ENCODE measurements around the gene EIPR1. TPM values are rescaled to one million over a fixed set of nuclear protein-coding genes. Genes with fewer than 3 reads are reported as not detected.
A peak's percentile ranks its signal among the peaks of the same experiment; 100 is the strongest.

EIPR1 gene
- total and polyA plus RNA-seq, 2 of the 13 experiments (the other 11 are each of a cell fraction or from before 2014, with no cell fraction given) = 70.0 to 96.3 TPM

DNA sequence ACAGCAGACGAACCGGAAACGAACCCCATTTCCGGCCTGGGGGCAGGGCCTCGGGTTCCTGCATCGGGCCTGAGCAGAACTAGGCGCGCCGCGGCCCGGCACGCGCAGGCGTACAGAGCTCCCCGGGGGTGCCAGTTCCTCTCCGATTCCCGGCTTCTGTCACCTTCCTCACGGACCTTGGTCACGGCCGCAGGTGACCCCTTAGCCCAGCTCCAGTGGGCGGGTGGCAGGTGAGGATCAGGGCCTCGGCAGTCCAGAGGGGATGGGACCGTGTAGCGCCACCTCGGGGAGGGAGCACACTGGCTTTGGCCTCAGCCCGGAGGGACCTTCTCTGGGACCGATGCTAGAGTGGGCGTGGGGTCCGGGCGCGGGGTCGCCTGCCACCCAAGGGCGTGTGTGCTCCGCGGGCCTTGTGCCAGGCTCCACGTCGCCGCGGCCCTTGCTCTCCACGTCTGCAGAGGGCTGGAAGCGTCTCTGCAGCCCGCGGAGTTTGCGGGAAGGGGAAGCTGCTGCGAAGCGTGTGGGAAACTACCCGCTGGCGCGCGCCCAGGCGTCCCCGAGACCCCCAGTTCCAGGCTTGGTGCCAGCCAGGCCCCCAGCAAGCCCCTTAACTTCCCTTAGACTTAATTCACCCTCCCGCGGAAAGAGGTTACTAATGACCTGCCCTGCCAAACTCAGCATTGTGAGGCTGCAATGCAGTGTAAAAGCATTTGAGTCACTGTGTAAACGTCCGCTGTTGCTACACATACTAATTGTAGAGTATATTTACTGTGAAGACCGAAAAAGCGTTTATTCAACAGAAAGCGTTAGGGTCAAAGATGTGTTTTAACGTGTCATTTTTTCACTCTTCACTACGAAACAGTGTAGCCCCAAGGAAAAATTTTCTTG lies 2.3 kb upstream of the EIPR1 start, which contains the start of gene TRAPPC12 (continued):
- TF ChIP-seq, protein P1, sequence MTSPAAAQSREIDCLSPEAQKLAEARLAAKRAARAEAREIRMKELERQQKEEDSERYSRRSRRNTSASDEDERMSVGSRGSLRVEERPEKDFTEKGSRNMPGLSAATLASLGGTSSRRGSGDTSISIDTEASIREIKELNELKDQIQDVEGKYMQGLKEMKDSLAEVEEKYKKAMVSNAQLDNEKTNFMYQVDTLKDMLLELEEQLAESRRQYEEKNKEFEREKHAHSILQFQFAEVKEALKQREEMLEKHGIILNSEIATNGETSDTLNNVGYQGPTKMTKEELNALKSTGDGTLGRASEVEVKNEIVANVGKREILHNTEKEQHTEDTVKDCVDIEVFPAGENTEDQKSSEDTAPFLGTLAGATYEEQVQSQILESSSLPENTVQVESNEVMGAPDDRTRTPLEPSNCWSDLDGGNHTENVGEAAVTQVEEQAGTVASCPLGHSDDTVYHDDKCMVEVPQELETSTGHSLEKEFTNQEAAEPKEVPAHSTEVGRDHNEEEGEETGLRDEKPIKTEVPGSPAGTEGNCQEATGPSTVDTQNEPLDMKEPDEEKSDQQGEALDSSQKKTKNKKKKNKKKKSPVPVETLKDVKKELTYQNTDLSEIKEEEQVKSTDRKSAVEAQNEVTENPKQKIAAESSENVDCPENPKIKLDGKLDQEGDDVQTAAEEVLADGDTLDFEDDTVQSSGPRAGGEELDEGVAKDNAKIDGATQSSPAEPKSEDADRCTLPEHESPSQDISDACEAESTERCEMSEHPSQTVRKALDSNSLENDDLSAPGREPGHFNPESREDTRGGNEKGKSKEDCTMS (CRISPR knock-in tag; conservative IDR thresholded peaks at IDR 0.05) = no peak
- TF ChIP-seq HNF4G (IDR thresholded peaks at IDR 0.05; ENCODE audit: borderline replicate concordance, low read depth, low read length) (peak; percentile 70; the same call in 1 of the 2 replicates), HNF4G (CRISPR knock-in tag; IDR thresholded peaks at IDR 0.05; ENCODE audit: borderline replicate concordance, low read depth) (peak; percentile 93), ZSCAN29 (CRISPR knock-in tag; conservative IDR thresholded peaks at IDR 0.05) (peak; percentile 95), ELF1 (CRISPR knock-in tag; IDR thresholded peaks at IDR 0.05) (peak; percentile 93), SALL1 (CRISPR knock-in tag; IDR thresholded peaks at IDR 0.05) (peak; percentile 98), MATR3 (CRISPR knock-in tag; IDR thresholded peaks at IDR 0.05) (no peak; the same call in 1 of the 2 replicates), ZNF160 (CRISPR knock-in tag; IDR thresholded peaks at IDR 0.05) (peak; percentile 90), SMAD3 (CRISPR knock-in tag; IDR thresholded peaks at IDR 0.05) (no peak; the same call in 1 of the 2 replicates), ZFP41 (CRISPR knock-in tag; IDR thresholded peaks at IDR 0.05; ENCODE audit: borderline replicate concordance) (0 out of 2 replicates have a peak, but pooled peaks have one; percentile 55), EP300 (IDR thresholded peaks at IDR 0.05; ENCODE audit: low read depth in 2 of 2, low read length in 2 of 2) (peak in 1 of 2 experiments; percentile 85; a peak in 3 of 4 replicates), EP300 (CRISPR knock-in tag; IDR thresholded peaks at IDR 0.05; ENCODE audit: borderline replicate concordance) (peak; percentile 89), ZNF253 (CRISPR knock-in tag; IDR thresholded peaks at IDR 0.05; ENCODE audit: borderline replicate concordance) (peak; percentile 84), BRD4 (CRISPR knock-in tag; IDR thresholded peaks at IDR 0.05) (peak; percentile 97), RBFOX2 (IDR thresholded peaks at IDR 0.05; ENCODE audit: low read depth, low read length) (peak; percentile 97), TBP (CRISPR knock-in tag; IDR thresholded peaks at IDR 0.05) (no peak; the same call in 1 of the 2 replicates), ZNF101 (CRISPR knock-in tag; IDR thresholded peaks at IDR 0.05; ENCODE audit: borderline replicate concordance, low read depth) (peak; percentile 85; the same call in 1 of the 2 replicates)
- TF ChIP-seq, protein P2, sequence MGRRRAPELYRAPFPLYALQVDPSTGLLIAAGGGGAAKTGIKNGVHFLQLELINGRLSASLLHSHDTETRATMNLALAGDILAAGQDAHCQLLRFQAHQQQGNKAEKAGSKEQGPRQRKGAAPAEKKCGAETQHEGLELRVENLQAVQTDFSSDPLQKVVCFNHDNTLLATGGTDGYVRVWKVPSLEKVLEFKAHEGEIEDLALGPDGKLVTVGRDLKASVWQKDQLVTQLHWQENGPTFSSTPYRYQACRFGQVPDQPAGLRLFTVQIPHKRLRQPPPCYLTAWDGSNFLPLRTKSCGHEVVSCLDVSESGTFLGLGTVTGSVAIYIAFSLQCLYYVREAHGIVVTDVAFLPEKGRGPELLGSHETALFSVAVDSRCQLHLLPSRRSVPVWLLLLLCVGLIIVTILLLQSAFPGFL (CRISPR knock-in tag; IDR thresholded peaks at IDR 0.05) = no peak; the same call in none of the 2 replicates
- TF ChIP-seq, protein P3, sequence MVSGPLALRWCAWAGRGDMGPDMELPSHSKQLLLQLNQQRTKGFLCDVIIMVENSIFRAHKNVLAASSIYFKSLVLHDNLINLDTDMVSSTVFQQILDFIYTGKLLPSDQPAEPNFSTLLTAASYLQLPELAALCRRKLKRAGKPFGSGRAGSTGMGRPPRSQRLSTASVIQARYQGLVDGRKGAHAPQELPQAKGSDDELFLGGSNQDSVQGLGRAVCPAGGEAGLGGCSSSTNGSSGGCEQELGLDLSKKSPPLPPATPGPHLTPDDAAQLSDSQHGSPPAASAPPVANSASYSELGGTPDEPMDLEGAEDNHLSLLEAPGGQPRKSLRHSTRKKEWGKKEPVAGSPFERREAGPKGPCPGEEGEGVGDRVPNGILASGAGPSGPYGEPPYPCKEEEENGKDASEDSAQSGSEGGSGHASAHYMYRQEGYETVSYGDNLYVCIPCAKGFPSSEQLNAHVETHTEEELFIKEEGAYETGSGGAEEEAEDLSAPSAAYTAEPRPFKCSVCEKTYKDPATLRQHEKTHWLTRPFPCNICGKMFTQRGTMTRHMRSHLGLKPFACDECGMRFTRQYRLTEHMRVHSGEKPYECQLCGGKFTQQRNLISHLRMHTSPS (CRISPR knock-in tag; IDR thresholded peaks at IDR 0.05; ENCODE audit: low read depth) = peak; percentile 70
- TF ChIP-seq, protein P4, sequence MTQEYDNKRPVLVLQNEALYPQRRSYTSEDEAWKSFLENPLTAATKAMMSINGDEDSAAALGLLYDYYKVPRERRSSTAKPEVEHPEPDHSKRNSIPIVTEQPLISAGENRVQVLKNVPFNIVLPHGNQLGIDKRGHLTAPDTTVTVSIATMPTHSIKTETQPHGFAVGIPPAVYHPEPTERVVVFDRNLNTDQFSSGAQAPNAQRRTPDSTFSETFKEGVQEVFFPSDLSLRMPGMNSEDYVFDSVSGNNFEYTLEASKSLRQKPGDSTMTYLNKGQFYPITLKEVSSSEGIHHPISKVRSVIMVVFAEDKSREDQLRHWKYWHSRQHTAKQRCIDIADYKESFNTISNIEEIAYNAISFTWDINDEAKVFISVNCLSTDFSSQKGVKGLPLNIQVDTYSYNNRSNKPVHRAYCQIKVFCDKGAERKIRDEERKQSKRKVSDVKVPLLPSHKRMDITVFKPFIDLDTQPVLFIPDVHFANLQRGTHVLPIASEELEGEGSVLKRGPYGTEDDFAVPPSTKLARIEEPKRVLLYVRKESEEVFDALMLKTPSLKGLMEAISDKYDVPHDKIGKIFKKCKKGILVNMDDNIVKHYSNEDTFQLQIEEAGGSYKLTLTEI (CRISPR knock-in tag; conservative IDR thresholded peaks at IDR 0.05) = no peak

All from HepG2 (cell line).